Activated naive CD4-positive, alpha-beta T cell treated with anti-CD3 and anti-CD28 coated beads, Interleukin-2, amount 10 ng/mL, durations not matched to agents 7 days and 5 days (primary cell): ENCODE data around the gene OR10G3.
A peak's percentile ranks its signal among the peaks of the same experiment; 100 is the strongest.

Experiments
- CTCF ChIA-PET: fragments of 350-600 bp; sonication (Branson Sonifier 250); formaldehyde crosslinking; loops from one replicate; lab custom pipeline; 2021; ENCODE audit warnings: antibody characterized with exemption; lab: Charles Lee
- DNase-seq: peaks from one replicate; pipeline ENCODE4 v3.0.0-alpha.2; 2020
- H3K27ac Mint-ChIP-seq: one replicate; pipeline ENCODE4 v1.8.0; 2021; ENCODE audit warnings: mild to moderate bottlenecking, moderate library complexity, mixed read lengths
- H3K27me3 Mint-ChIP-seq: one replicate; pipeline ENCODE4 v1.8.0; 2021; ENCODE audit warnings: mild to moderate bottlenecking, mixed read lengths
- H3K36me3 Mint-ChIP-seq: one replicate; pipeline ENCODE4 v1.8.0; 2021; ENCODE audit warnings: mixed read lengths
- H3K4me1 Mint-ChIP-seq: one replicate; pipeline ENCODE4 v1.8.0; 2021; ENCODE audit warnings: mixed read lengths
- H3K4me3 Mint-ChIP-seq: one replicate; pipeline ENCODE4 v1.8.0; 2021; ENCODE audit warnings: mild to moderate bottlenecking, moderate library complexity, mixed read lengths
- H3K9me3 Mint-ChIP-seq: one replicate; pipeline ENCODE4 v1.8.0; 2021; ENCODE audit warnings: mixed read lengths

Gene OR10G3

DNA sequence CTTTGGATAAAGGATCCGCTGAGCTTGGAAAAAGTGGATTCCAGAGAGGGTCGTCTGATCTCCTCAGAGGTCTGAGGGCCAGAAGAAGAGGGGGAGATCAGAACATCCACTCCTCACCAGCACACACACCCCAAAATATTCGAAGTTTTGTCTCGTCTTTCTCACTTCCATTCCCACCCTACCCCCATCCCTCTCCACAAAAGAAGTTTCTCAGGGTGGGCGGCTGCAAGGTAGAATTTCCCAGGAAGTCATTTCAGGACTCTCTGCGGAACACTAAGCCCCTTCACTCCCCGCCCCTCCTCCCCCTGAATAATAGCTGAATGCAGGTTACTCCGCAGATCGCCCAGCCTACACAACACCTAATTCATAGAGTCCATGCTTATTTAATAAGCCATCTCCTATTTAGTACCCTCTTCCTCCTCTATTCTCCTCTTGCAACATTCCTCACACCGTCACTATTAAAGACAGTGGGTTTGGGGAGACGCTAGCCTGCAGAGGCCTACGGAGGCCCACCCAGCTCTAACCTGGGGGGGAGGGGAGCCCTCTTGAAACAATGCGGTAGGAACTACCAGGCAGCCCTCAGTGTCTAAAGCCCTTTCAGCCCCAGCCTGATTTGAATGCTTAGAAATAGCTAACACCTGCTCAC lies 53.1 kb downstream of the OR10G3 start:
- DNase-seq = no peak
- H3K4me3 Mint-ChIP-seq = peak overlapping the region; percentile 80
- CTCF ChIA-PET = interaction anchor here (0.6 to 0.9 kb wide), 2 partner anchors 30 to 111 kb away, joined by 3 to 4 read pairs; no protein-coding TSS in a partner anchor
- no peak overlapping the region for H3K27ac Mint-ChIP-seq
- peaks cover 23% of the 10 kb centered on the region for H3K4me1 Mint-ChIP-seq
- no peaks in the 10 kb centered on the region for H3K9me3 Mint-ChIP-seq
- no peaks in the 10 kb centered on the region for H3K36me3 Mint-ChIP-seq
- H3K27me3 Mint-ChIP-seq = peaks cover 37% of the 10 kb centered on the region

DNA sequence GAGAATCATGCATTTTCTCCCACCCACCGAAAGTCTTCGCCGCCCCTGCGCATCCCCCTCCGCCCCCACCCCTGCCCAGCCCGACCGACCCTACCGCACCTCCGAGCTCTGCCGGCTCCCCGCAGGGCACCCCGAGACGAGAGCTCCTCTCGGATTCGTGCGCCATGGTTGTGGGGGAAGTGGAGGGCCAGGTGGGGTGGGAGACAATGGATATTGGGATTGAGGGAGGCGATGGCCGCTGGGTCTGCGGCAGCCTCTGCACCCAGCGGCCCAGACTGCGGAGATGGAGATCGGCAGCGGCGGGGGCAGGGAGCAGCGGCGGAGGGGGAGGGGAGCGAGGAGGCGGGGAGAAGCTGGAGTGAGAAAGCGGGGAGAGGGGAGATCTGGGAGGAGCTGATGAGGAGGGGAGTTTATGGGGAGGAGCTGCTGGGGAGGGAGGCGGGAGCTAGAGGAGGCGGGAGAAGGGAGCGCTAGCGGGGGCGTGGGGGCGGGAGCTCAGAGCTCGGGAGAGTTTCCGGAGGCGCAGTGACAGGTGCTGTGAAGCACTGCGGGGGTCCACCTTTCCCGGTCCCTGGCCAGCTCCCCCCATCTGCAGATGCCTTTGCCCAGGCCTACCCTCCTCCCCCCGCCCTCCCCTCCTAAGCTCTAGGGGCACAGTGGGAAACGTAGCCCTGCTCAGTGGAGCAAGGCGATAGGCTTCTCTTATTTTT lies 53.8 kb downstream of the OR10G3 start, which contains the start of gene SALL2:
Gene SALL2 (minus strand): TSS at position 385 of the 710 bp plus-strand sequence. CDS start 219 bp downstream, at position 166.
- peak within 1 kb of the TSS; percentile 4 for H3K27ac Mint-ChIP-seq
- CTCF ChIA-PET = interaction anchor here (0.9 to 1.0 kb wide), 2 partner anchors 28 to 30 kb away, joined by 4 to 6 read pairs; no protein-coding TSS in a partner anchor
- no peaks in the 10 kb centered on the region for H3K36me3 Mint-ChIP-seq
- no peaks in the 10 kb centered on the region for H3K9me3 Mint-ChIP-seq
- H3K4me1 Mint-ChIP-seq = peaks cover 23% of the 10 kb centered on the region
- peak within 1 kb of the TSS; percentile 80 for H3K4me3 Mint-ChIP-seq
- H3K27me3 Mint-ChIP-seq = peaks cover 44% of the 10 kb centered on the region
- DNase-seq = peak; percentile 77

GRCh38 chr14:21525571-21525961 lies 54.3 kb downstream of the OR10G3 start:
- CTCF ChIA-PET = interaction anchor here (0.9 to 1.0 kb wide), 2 partner anchors 27 to 30 kb away, joined by 3 to 6 read pairs; no protein-coding TSS in a partner anchor
- H3K27me3 Mint-ChIP-seq = peaks cover 46% of the 10 kb centered on the region
- no peaks in the 10 kb centered on the region for H3K9me3 Mint-ChIP-seq
- H3K36me3 Mint-ChIP-seq = no peaks in the 10 kb centered on the region
- peak overlapping the region; percentile 80 for H3K4me3 Mint-ChIP-seq
- H3K27ac Mint-ChIP-seq = peak overlapping the region; percentile 4
- DNase-seq = no peak
- H3K4me1 Mint-ChIP-seq = peaks cover 23% of the 10 kb centered on the region

- CTCF ChIA-PET = interaction anchor here (0.9 kb wide), 1 partner anchor 30 kb away, joined by 3 read pairs; no protein-coding TSS in a partner anchor
- H3K36me3 Mint-ChIP-seq = no peaks in the 10 kb centered on the region
- DNase-seq = no peak
- H3K4me1 Mint-ChIP-seq = peaks cover 23% of the 10 kb centered on the region
- peak overlapping the region; percentile 4 for H3K27ac Mint-ChIP-seq
- peak overlapping the region; percentile 80 for H3K4me3 Mint-ChIP-seq
- no peaks in the 10 kb centered on the region for H3K9me3 Mint-ChIP-seq
- H3K27me3 Mint-ChIP-seq = peaks cover 47% of the 10 kb centered on the region
These were observed 55.0 kb downstream of the OR10G3 start for GRCh38 chr14:21524575-21525490.

- H3K27ac Mint-ChIP-seq = no peak overlapping the region
- no peaks in the 10 kb centered on the region for H3K36me3 Mint-ChIP-seq
- H3K27me3 Mint-ChIP-seq = peaks cover 61% of the 10 kb centered on the region
- H3K4me3 Mint-ChIP-seq = no peak overlapping the region
- peaks cover 23% of the 10 kb centered on the region for H3K4me1 Mint-ChIP-seq
- DNase-seq = no peak
- H3K9me3 Mint-ChIP-seq = no peaks in the 10 kb centered on the region
- CTCF ChIA-PET = interaction anchor here (1.4 kb wide), 1 partner anchor 25 kb away, joined by 4 read pairs; no protein-coding TSS in a partner anchor
These were observed 56.7 kb downstream of the OR10G3 start for GRCh38 chr14:21523203-21523602.

DNA sequence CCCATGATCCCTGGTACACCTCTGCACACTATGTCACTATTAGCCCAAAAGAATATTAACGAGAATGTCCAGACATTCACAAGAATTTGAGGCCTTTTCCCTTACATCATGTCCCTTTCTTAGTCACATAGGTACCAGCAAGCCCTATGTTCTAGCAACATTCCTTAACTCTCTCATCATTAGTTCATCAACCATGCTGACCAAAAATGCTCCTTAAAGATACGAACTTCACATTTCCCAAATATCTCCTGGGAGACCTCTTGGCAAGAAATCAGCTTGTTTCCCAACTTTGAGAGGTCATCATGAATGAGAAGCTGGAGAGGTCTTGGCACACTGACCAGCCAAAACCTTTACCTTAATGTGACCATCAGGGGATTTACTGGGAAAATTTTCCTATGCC lies 58.4 kb downstream of the OR10G3 start:
- Mint-ChIP-seq H3K4me1 (peaks cover 14% of the 10 kb centered on the region), H3K27me3 (peaks cover 58% of the 10 kb centered on the region), H3K36me3 (no peaks in the 10 kb centered on the region), H3K27ac (no peak overlapping the region), H3K9me3 (no peaks in the 10 kb centered on the region), H3K4me3 (no peak overlapping the region)
- CTCF ChIA-PET = no interaction called here
- no peak for DNase-seq

DNA sequence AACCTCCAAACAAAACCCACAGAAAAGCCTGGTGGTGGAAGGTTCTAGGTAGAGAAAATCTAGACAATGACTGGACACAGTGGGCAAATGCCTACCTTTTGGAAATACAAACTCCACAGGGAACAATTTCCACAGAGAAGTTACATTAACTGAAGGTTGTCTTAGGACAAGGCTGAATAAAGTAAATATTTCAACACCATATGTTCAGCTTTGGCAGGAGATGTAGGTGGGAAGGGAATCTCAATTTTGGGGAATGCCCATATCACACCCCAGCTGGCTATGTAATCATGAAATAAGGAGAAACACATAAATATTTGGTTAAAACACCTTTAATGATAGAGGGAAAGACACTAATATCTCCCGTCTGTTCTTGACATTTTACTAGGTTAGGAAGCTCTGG lies 59.1 kb downstream of the OR10G3 start:
- Mint-ChIP-seq H3K9me3 (no peaks in the 10 kb centered on the region), H3K27ac (no peak overlapping the region), H3K27me3 (peaks cover 61% of the 10 kb centered on the region), H3K4me1 (peaks cover 8% of the 10 kb centered on the region), H3K36me3 (no peaks in the 10 kb centered on the region), H3K4me3 (no peak overlapping the region)
- CTCF ChIA-PET = no interaction called here
- no peak for DNase-seq

DNA sequence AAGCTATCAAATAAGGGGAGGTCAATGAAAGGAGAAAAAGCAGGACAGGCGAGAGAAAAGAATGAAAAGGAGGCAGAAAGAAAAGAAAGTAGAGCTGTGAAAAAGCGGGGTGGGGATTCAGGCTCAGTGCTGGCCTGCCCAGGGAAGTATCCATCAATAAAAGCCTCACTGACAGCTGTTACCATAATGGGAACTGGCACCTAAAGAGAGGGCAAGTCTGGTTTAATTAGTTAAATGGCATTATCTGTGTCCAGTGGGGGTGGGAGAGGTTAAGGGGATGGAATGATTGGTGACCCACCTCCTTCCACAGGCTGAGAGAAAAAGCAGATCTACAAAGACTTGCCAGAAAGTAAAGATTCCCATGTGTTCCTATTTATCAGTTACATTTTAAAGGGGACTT lies 61.2 kb downstream of the OR10G3 start:
- Mint-ChIP-seq H3K4me1 (no peaks in the 10 kb centered on the region), H3K36me3 (no peaks in the 10 kb centered on the region)
- CTCF ChIA-PET = no interaction called here

More for the DNA sequence above, 61.2 kb downstream of the OR10G3 start:
- peaks cover 67% of the 10 kb centered on the region for H3K27me3 Mint-ChIP-seq
- H3K4me3 Mint-ChIP-seq = no peak overlapping the region
- no peak for DNase-seq
- H3K9me3 Mint-ChIP-seq = no peaks in the 10 kb centered on the region
- H3K27ac Mint-ChIP-seq = no peak overlapping the region
